ENCODE data around the gene HSD17B4.

GRCh38 chr5:119501671-119502179 lies 49.4 kb downstream of the HSD17B4 start:
- TF ChIP-seq CTCF (IDR thresholded peaks at IDR 0.05) (no peak), POLR2A (IDR thresholded peaks at IDR 0.05) (no peak)

All from ovary (tissue), 3 donors.